CD4-positive, alpha-beta T cell (primary cell): Measurements from ENCODE around the gene PKNOX2. TPM values are rescaled to one million over a fixed set of nuclear protein-coding genes. Genes with fewer than 3 reads are reported as not detected.

Experiments
- ATAC-seq: fragments of 200-7000 bp; cut with Tn5 transposase; one replicate; pipeline ENCODE4 v1.10.0; 2022; ENCODE audit warnings: mild to moderate bottlenecking; ENCODE audit not compliant: poor library complexity
- CTCF ChIA-PET: fragments of 350-600 bp; sonication (Branson Sonifier 250); formaldehyde crosslinking; loops from one replicate; lab custom pipeline; 2021; ENCODE audit warnings: antibody characterized with exemption, inconsistent platforms; lab: Charles Lee
- POLR2A ChIA-PET: fragments of 350-600 bp; sonication (Branson Sonifier 250); formaldehyde crosslinking; loops from one replicate; lab custom pipeline; 2021; ENCODE audit warnings: antibody characterized with exemption, inconsistent platforms; lab: Charles Lee
- DNase-seq, 14 experiments: peaks; one replicate each; pipeline ENCODE4 v3.0.0-alpha.2; 2013 to 2020; ENCODE audit warnings: mixed read lengths in 2 of 14
- H3K27ac ChIP-seq, 2 donors: one replicate each; pipeline versions ENCODE4 v1.5.1 to v1.7.0; 2013; ENCODE audit warnings: low read length in 2 of 2, low read depth in 1 of 2, mild to moderate bottlenecking in 1 of 2
- H3K27me3 ChIP-seq, 2 experiments: 1 replicate in 1 of 2; 2 replicates in 1 of 2; pipeline versions ENCODE4 v1.6.1 to v1.7.0; 2013; ENCODE audit warnings: low read length in 2 of 2, control low read depth in 1 of 2, mild to moderate bottlenecking in 1 of 2, moderate library complexity in 1 of 2; ENCODE audit not compliant: insufficient read depth in 2 of 2, control insufficient read depth in 1 of 2
- H3K36me3 ChIP-seq: one replicate; pipeline ENCODE4 v1.6.1; 2013; ENCODE audit warnings: low read length, control low read depth; ENCODE audit not compliant: insufficient read depth
- H3K4me1 ChIP-seq: one replicate; pipeline ENCODE4 v1.6.1; 2013; ENCODE audit warnings: low read length, control low read depth; ENCODE audit not compliant: insufficient read depth
- H3K4me3 ChIP-seq: one replicate; pipeline ENCODE4 v1.5.1; 2013; ENCODE audit warnings: mild to moderate bottlenecking, low read length, moderate library complexity
- H3K9me3 ChIP-seq, 2 experiments: 1 replicate in 1 of 2; 2 replicates in 1 of 2; pipeline versions ENCODE4 v1.6.1 to v1.7.0; 2013; ENCODE audit warnings: low read length in 2 of 2, mild to moderate bottlenecking in 2 of 2, control low read depth in 1 of 2, moderate library complexity in 1 of 2; ENCODE audit not compliant: control insufficient read depth in 1 of 2, insufficient read depth in 1 of 2
- H3K27ac Mint-ChIP-seq: one replicate; pipeline ENCODE4 v1.8.0; 2020; ENCODE audit warnings: mixed read lengths
- H3K27me3 Mint-ChIP-seq: one replicate; pipeline ENCODE4 v1.8.0; 2021; ENCODE audit warnings: mixed read lengths
- H3K36me3 Mint-ChIP-seq: one replicate; pipeline ENCODE4 v1.8.0; 2021; ENCODE audit warnings: low read depth, mixed read lengths
- H3K4me1 Mint-ChIP-seq: one replicate; pipeline ENCODE4 v1.8.0; 2021; ENCODE audit warnings: low read depth, mixed read lengths
- H3K4me3 Mint-ChIP-seq: one replicate; pipeline ENCODE4 v1.8.0; 2020; ENCODE audit warnings: mild to moderate bottlenecking, mixed read lengths
- H3K9me3 Mint-ChIP-seq: one replicate; pipeline ENCODE4 v1.8.0; 2020; ENCODE audit warnings: mixed read lengths
- CTCF ChIP-seq: fragments of 200-600 bp; IDR thresholded peaks from one replicate; pipeline ENCODE4 v1.8.0; 2022; ENCODE audit warnings: antibody characterized with exemption, mild to moderate bottlenecking
- intact Hi-C, 2 experiments: fragments of 100-400 bp; cut with DNase I in 1 of 2; cut with micrococcal nuclease in 1 of 2; formaldehyde crosslinking; loops; one replicate each; pipeline versions ENCODE4 v1.15.1 to v1.9.0; 2023 to 2025; cut with DNase I, micrococcal nuclease
- total RNA-seq, 174 experiments: library from RNA in 2 of 174; stranded (reverse) in 2 of 174; gene quantifications; one replicate each; pipeline ENCODE4 v1.2.3 and lab custom pipeline; 2021 to 2026

PKNOX2 gene
- total RNA-seq, 2 experiments from 2014 or later, result not detected

GRCh38 chr11:125367710-125368109 lies 203.2 kb downstream of the PKNOX2 start:
- ChIA-PET CTCF (no interaction called here), POLR2A (no interaction called here)
- Mint-ChIP-seq H3K27me3 (peaks cover 23% of the 10 kb centered on the region), H3K4me1 (no peaks in the 10 kb centered on the region), H3K9me3 (no peaks in the 10 kb centered on the region), H3K4me3 (no peak overlapping the region), H3K27ac (no peak overlapping the region), H3K36me3 (no peaks in the 10 kb centered on the region)
- TF ChIP-seq CTCF, result no peak
- no peak for DNase-seq
- Histone ChIP-seq H3K4me3 (no peak overlapping the region), H3K36me3 (no peaks in the 10 kb centered on the region), H3K27me3 (peaks cover 7 to 19% of the 10 kb centered on the region in 2 experiments), H3K27ac (no peak overlapping the region), H3K9me3 (no peaks in the 10 kb centered on the region), H3K4me1 (no peaks in the 10 kb centered on the region)
- ATAC-seq, result no peak
- intact Hi-C loops, result no loop called here

- Histone ChIP-seq H3K36me3 (no peaks in the 10 kb centered on the region), H3K27me3 (peaks cover 8 to 22% of the 10 kb centered on the region in 2 experiments), H3K9me3 (no peaks in the 10 kb centered on the region), H3K4me3 (no peak overlapping the region), H3K27ac (no peak overlapping the region), H3K4me1 (no peaks in the 10 kb centered on the region)
- ChIA-PET CTCF (no interaction called here), POLR2A (no interaction called here)
- Mint-ChIP-seq H3K27me3 (peaks cover 33% of the 10 kb centered on the region), H3K4me1 (no peaks in the 10 kb centered on the region), H3K36me3 (no peaks in the 10 kb centered on the region), H3K4me3 (no peak overlapping the region), H3K27ac (no peak overlapping the region), H3K9me3 (no peaks in the 10 kb centered on the region)
- DNase-seq (no peak), ATAC-seq (no peak)
- no peak for TF ChIP-seq CTCF
- intact Hi-C loops, result no loop called here
Measured at GRCh38 chr11:125368757-125369156, 204.2 kb downstream of the PKNOX2 start.

- Mint-ChIP-seq H3K4me3 (no peak overlapping the region), H3K27me3 (peaks cover 33% of the 10 kb centered on the region), H3K27ac (no peak overlapping the region), H3K36me3 (no peaks in the 10 kb centered on the region), H3K9me3 (no peaks in the 10 kb centered on the region), H3K4me1 (no peaks in the 10 kb centered on the region)
- ATAC-seq (no peak), DNase-seq (no peak)
- POLR2A ChIA-PET, result no interaction called here
- no peak overlapping the region for H3K4me3 ChIP-seq
- H3K27ac ChIP-seq, result no peak overlapping the region
- no peaks in the 10 kb centered on the region for H3K4me1 ChIP-seq
- H3K36me3 ChIP-seq, result no peaks in the 10 kb centered on the region
- intact Hi-C loops, result no loop called here
- peaks cover 8 to 20% of the 10 kb centered on the region in 2 experiments for H3K27me3 ChIP-seq
- TF ChIP-seq CTCF, result no peak
- CTCF ChIA-PET, result interaction anchor here (1.0 kb wide), 1 partner anchor 10 kb away, joined by 3 read pairs; no protein-coding TSS in a partner anchor
- H3K9me3 ChIP-seq, result no peaks in the 10 kb centered on the region
Measured at GRCh38 chr11:125369808-125370207, 205.3 kb downstream of the PKNOX2 start.
